Measurements from ENCODE around the gene EPB41L2.
"Not testable (repeated sequence)": the region's sequence is repeated elsewhere in the genome, so short reads cannot be mapped to it uniquely, and the experiment has no call there.

Gene EPB41L2

DNA sequence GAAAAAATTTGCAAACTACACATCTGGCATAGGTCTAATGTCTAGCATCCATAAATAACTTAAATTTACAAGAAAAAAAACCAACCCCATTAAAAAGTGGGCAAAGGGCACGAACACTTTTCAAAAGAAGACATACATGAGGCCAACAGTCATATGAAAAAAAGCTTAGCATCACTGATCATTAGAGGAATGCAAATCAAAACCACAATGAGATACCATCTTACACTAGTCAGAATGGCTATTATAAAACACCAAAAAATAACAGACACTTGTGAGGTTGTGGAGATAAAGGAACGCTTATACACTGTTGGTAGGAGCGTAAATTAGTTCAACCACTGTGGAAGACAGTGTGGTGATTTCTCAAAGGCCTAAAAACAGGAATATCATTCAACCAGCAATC is 33.7 kb upstream of the EPB41L2 start:
- TF ChIP-seq, protein P1, sequence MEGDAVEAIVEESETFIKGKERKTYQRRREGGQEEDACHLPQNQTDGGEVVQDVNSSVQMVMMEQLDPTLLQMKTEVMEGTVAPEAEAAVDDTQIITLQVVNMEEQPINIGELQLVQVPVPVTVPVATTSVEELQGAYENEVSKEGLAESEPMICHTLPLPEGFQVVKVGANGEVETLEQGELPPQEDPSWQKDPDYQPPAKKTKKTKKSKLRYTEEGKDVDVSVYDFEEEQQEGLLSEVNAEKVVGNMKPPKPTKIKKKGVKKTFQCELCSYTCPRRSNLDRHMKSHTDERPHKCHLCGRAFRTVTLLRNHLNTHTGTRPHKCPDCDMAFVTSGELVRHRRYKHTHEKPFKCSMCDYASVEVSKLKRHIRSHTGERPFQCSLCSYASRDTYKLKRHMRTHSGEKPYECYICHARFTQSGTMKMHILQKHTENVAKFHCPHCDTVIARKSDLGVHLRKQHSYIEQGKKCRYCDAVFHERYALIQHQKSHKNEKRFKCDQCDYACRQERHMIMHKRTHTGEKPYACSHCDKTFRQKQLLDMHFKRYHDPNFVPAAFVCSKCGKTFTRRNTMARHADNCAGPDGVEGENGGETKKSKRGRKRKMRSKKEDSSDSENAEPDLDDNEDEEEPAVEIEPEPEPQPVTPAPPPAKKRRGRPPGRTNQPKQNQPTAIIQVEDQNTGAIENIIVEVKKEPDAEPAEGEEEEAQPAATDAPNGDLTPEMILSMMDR (IDR thresholded peaks at IDR 0.05; ENCODE audit: control extremely low read depth, extremely low read depth, low read depth, missing control alignments), result no peak
- no peak for DNase-seq (ENCODE audit: extremely low spot score)
- CTCF ChIA-PET, result no interaction called here
- POLR2A ChIA-PET, result no interaction called here

DNA sequence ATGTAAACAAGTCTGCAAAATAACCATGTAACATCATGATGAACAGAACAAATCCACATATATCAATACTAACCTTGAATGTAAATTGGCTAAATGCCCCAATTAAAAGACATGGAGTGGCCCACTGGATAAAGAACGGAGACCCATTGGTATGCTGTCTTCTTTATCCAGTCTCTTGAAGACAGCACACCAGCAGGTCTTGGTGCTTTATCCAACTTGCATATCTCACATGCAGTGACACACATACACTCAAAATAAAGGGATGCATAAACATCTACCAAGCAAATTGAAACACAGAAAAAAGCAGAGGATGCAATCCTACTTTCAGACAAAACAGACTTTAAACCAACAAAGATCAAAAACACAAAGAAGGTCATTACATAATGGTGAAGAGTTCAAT is 30.3 kb upstream of the EPB41L2 start:
- DNase-seq (ENCODE audit: extremely low spot score), result no peak
- POLR2A ChIA-PET, result interaction anchor here (0.7 kb wide), 1 partner anchor 42 kb away, joined by 3 read pairs; no protein-coding TSS in a partner anchor
- TF ChIP-seq, protein P1 (IDR thresholded peaks at IDR 0.05; ENCODE audit: control extremely low read depth, extremely low read depth, low read depth, missing control alignments), result no peak
- CTCF ChIA-PET, result interaction anchor here (1.3 kb wide), 1 partner anchor 207 kb away, joined by 3 read pairs; no protein-coding TSS in a partner anchor

DNA sequence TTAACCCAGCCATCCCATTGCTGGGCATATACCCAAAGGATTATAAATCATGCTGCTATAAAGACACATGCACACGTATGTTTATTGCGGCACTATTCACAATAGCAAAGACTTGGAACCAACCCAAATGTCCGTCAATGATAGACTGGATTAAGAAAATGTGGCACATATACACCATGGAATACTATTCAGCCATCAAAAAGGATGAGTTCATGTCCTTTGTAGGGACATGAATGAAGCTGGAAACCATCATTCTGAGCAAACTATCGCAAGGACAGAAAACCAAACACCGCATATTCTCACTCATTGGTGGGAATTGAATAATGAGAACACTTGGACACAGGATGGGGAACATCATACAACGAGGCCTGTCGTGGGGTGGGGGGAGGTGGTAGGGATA is 28.9 kb upstream of the EPB41L2 start:
- DNase-seq (ENCODE audit: extremely low spot score); POLR2A ChIA-PET: not testable (repeated sequence)
- CTCF ChIA-PET, result interaction anchor here (1.3 kb wide), 1 partner anchor 206 kb away, joined by 3 read pairs; no protein-coding TSS in a partner anchor

DNA sequence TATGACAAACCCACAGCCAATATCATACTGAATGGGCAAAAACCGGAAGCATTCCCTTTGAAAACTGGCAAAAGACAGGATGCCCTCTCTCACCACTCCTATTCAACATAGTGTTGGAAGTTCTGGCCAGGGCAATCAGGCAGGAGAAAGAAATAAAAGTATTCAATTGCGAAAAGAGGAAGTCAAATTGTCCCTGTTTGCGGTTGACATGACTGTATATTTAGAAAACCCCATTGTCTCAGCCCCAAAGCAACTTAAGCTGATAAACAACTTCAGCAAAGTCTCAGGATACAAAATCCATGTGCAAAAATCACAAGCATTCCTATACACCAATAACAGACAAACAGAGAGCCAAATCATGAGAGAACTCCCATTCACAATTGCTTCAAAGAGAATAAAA is 27.3 kb upstream of the EPB41L2 start:
- DNase-seq (ENCODE audit: extremely low spot score); POLR2A ChIA-PET; CTCF ChIA-PET: not testable (repeated sequence)

DNA sequence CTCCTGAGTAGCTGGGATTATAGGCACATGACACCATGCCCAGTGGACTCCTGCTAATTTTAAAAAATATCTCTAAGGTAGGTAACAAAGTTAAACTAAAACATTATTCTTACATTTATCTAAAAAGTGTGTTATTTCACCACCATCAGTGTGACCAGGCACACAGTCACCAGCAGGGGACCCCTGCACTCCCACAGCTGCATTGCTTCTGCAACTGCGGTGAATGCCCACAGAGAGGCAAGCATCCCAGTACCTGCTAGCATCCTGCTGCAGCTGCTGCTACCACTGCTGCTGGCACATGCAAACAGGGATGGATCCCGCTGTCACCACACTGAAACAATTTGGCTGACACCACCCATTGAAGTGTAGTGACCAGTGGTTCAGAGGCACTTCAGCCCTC is 21.9 kb upstream of the EPB41L2 start:
- TF ChIP-seq, protein P1 (IDR thresholded peaks at IDR 0.05; ENCODE audit: control extremely low read depth, extremely low read depth, low read depth, missing control alignments), result no peak
- no peak for DNase-seq (ENCODE audit: extremely low spot score)
- ChIA-PET POLR2A (no interaction called here), CTCF (interaction anchor here (0.9 to 2.0 kb wide), 2 partner anchors 16 to 19 kb away, joined by 3 to 7 read pairs; no protein-coding TSS in a partner anchor)

DNA sequence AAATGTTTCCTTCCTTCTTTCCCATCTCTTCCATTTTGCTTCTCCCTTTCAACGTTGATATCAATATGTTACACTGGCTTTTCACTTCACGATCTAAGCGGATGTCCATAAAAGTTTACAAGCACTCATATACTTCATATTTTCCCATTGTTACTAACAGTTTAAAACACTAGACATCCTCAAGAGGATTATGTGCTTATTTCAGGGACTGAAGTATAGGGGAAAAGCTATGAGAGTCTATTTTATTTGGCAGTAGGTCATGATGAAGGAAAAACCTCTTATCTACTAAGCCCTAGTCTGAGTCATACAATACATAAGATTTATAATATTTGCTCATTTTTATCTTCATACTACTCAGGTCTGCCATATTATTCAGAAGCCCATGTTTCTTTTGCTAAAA is 20.6 kb upstream of the EPB41L2 start:
- TF ChIP-seq, protein P1 (IDR thresholded peaks at IDR 0.05; ENCODE audit: control extremely low read depth, extremely low read depth, low read depth, missing control alignments), result no peak
- POLR2A ChIA-PET, result no interaction called here
- CTCF ChIA-PET, result interaction anchor here (0.9 to 1.6 kb wide), 4 partner anchors 8 to 199 kb away, joined by 3 to 4 read pairs (median 4); no protein-coding TSS in a partner anchor
- no peak for DNase-seq (ENCODE audit: extremely low spot score)

DNA sequence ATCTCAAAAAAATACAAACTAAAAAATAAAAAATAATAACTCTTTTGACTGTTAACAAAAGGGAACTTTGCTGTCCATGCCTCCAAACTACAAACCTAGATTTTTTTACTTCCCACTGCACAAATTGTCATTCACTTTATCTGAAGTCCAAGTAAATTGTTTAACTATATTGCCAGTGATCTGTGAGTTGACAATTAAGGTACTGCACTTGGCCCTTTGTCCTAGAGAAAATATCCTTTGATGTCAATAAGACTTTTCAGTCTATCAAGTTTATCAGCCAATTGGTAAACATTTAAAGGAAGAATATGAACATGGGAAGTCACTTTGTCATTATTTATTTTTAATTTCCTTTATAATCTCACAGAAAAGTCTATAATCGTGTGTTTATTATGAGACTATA is 19.3 kb upstream of the EPB41L2 start:
- TF ChIP-seq, protein P1 (IDR thresholded peaks at IDR 0.05; ENCODE audit: control extremely low read depth, extremely low read depth, low read depth, missing control alignments), result no peak
- ChIA-PET POLR2A (no interaction called here), CTCF (interaction anchor here (1.6 to 1.8 kb wide), 3 partner anchors 9 to 198 kb away, joined by 4 read pairs; no protein-coding TSS in a partner anchor)
- no peak for DNase-seq (ENCODE audit: extremely low spot score)

DNA sequence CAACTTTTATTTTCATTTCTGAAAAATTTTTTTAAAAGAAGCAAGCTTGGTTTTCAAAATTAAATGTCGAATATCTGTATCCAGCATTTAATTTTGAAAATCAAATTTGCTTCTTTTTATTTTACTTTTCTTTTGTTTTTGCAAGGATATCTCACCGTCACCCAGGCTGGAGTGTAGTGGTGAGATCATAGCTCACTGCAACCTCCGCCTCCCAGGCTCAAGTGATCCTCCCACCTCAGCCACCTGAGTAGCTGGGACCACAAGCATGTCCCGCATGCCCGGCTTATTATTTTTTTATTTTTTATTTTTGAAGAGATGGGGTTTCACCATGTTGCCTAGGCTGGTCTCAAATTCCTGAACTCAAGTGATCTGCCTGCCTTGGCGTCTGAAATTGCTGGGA is 17.0 kb upstream of the EPB41L2 start:
- DNase-seq (ENCODE audit: extremely low spot score), result no peak
- ChIA-PET POLR2A (no interaction called here), CTCF (interaction anchor here (0.8 kb wide), 1 partner anchor 9 kb away, joined by 3 read pairs; no protein-coding TSS in a partner anchor)
- TF ChIP-seq, protein P1 (IDR thresholded peaks at IDR 0.05; ENCODE audit: control extremely low read depth, extremely low read depth, low read depth, missing control alignments), result no peak

All from GM10248 (cell line).